ENCODE results near the gene ZNF446.
A peak's percentile ranks its signal among the peaks of the same experiment; 100 is the strongest.
"Not testable (repeated sequence)": the region's sequence is repeated elsewhere in the genome, so short reads cannot be mapped to it uniquely, and the experiment has no call there.

Gene ZNF446

DNA sequence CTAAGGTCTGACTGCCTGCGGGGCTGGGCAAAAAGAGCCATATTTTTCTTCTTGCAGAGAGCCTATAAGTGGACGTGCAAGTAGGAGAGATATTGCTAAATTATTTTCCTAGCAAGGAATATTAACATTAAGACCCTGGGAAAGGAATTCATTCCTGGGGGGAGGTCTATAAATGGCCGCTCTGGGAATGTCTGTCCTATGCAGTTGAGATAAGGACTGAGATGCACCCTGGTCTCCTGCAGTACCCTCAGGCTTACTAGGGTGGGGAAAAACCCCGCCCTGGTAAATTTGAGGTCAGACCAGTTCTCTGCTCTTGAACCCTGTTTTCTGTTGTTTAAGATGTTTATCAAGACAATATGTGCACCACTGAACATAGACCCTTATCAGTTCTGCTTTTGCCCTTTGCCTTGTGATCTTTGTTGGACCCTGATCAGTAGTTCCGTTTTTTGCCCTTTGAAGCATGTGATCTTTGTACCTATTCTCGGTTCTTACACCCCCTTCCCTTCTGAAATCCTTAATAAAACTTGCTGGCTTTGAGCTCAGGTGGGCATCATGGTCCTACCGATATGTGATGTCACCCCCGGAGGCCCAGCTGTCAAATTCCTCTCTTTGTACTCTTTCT, 31.6 kb downstream of the ZNF446 start:
- DNase-seq, result not testable (repeated sequence)

DNA sequence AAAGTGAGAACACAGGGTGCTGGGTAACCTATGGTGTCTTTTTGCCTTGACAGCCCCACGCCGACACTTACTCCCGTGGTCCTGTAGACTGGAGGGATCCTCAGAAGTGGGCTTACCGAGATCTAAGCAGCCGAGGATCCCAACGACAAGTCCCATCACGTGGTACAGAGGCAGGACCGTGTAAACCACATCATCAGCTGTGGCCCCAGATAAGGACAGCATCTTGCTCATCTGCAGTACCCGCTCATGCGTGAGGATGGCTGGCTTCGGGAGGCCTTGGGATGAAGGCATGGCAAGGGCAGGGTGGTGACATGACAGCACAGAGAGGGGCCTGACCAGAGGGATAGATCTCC, 33.6 kb downstream of the ZNF446 start:
- DNase-seq, result no peak

DNA sequence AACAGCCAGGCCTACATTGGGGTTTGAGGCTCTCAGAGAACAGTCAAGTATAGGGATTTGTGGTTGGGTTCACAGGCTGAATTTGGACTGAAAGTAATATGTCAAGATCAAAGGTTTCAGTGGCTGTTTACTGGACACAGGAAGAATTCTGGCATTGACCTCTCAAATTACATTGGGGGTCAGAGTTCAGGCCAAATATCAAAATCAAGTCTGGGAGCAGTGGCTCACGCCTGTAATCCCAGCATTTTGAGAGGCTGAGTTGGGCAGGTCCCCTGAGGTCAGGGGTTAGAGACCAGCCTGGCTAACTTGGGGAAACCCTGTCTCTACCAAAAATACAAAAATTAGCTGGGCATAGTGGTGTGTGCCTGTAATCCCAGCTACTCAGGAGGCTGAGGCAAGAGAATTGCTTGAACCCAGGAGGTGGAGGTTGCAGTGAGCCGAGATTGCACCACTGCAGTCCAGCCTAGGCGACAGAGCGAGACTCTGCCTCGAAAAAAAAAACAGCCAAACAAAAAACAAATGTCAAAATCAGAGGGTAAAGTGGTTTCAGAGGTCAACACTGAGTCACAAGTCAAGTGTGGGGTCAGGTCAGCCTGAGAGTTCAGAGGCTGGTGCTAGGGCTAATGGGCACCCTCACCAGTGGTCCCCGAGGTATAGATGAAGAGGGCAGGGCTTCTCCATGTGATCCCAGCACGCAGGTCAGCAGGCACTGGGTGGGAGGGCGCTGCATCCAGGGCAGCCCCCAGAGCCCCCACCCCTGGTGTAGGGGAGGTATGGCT, 34.1 kb downstream of the ZNF446 start:
- no peak for DNase-seq

DNA sequence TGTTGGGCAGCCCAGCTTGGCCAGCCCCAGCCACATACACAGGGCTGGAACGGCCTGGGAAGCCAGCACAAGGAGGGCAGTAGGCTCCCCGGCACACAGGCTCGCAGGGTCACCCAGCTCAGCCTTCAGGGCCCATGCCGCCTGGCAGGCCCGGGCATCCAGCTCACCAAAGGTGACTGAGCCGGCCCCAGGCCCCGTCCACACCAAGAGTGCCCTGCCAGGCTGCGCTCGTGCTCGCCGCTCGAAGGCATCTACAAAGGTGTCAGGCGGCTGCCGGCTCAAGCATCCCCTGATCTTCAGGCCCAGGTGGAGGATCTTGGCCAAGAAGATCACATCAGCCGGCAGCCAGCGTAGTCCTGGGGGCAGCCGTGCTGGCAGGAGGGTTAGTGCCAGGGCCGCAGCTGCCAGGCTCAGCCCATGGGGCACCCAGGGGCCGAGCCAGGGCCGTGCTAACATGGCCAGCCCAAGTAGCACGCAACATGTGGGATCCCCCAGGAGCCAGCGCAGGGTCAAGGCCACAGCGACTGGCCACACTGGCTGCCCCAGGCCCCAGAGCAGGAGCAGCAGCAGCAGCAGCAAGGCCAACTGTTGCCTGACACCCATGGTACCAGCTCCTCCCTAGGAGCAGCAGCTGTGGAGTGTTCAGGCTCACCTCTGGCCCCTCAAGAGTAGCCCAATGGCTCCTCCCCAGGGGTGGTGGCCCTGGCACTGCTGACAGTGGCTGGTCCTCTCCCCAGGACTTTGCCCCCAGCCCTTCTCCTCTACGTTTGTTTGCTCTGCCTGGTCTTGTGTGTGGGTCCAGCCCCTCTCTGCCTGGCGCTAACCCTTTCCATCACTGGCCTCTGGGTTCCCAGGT, 35.4 kb downstream of the ZNF446 start, which contains the start of gene SLC27A5:
Gene SLC27A5 (minus strand): TSS at position 640 of the 856 bp plus-strand sequence. CDS start 37 bp downstream, at position 603.
- DNase-seq, result no peak

DNA sequence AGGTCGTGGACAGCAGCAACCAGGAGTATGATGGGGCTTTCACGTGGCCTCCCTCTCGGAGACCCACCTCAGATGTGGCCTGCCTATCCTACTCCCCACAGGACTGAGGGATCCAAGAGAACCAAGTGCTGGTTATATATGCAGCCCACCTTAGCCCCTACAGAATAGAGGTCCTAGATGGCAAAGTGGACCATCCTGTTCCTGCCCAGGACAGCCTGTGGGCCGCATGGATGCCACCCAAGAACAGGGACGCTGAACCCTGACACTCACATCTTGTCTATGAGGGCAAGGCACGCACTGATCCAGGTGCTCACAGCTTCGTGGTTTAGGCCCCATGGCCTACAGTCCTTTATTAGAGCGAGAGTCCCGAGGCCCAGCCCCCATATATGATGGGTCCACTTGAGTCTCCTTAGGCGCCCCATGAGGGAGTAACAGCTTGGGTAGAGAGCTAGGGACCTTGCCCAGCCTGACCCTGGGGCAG, 37.1 kb downstream of the ZNF446 start:
- no peak for DNase-seq

DNA sequence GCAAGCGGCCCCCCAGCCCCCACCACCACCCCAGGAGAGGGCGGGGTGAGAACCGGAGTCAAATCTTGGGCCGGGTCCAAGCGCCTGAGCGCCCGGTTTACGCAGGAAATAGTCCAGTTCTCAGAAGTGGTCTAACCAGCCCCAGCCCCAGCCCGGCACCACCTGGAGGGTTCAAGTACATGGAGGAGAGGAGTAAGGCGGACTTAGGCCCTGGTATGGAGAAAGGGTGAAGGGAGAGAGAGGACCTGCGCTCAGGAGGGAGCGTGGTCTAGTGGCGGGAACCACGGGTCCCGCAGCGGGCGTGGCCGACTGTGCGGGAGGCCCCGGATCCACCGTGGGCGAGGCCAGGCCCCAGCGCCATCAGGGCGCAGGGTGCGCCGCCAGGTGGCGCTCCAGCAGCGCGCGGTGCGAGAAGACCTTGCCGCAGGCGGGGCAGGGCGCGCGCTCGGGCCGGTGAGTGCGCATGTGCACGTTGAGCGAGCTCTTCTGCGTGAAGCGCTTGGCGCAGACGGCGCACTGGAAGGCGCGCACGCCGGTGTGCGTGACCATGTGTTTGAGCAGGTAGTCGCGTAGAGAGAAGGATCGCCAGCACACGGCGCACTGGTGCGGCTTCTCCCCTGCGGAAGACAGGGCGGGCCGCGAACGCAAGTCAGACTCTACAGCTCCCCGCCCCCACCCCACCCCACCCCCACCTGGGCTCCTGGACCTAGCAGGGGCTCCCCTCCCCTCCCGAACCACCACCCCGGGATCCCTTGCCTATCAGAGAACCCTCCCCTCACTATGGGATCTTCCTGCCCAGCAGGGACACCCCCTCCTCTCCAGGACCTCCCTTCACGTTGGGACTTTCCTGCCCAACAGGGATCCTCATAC, 37.8 kb downstream of the ZNF446 start:
- peak; percentile 46 for DNase-seq

DNA sequence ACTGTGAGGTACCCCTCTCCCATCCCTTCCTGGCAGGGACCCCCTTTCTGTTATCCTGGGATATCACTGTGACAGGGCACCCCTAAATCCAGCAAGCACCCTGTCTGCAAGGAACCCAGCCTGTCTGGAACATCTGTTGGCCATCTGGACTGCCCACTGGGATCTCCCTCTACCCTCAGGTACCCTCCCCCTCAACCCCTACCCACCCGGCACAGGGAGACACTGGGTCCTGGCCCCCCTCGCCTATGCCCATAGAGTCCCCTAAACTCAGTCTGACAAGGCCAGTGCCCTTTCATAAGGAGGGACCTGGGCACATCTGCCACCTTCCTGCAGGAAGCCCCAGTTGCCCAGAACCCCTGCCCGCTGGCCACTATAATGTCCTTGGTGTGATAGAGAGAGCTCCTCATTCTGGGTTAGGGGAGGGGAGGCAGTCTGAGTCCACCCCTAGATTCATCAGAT, 38.4 kb downstream of the ZNF446 start:
- no peak for DNase-seq

DNA sequence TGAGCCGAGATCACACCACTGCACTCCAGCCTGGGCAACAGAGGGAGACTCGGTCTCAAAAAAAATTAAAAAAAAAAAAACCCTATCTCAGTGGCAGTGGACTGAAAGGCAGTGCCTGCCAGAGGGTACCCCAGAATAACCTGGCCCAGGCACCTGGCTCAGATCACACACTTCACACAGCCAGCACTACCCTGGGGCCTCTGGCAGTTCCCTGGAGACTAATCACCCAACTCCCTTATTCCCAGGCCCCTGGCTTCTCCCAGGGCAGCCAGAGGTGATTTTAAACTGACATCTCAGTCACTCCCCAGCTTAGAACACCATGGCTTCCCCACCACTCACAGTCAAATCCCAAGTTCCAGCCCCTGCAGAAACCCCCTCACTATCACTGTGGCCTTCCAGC, 39.1 kb downstream of the ZNF446 start:
- DNase-seq, result no peak

DNA sequence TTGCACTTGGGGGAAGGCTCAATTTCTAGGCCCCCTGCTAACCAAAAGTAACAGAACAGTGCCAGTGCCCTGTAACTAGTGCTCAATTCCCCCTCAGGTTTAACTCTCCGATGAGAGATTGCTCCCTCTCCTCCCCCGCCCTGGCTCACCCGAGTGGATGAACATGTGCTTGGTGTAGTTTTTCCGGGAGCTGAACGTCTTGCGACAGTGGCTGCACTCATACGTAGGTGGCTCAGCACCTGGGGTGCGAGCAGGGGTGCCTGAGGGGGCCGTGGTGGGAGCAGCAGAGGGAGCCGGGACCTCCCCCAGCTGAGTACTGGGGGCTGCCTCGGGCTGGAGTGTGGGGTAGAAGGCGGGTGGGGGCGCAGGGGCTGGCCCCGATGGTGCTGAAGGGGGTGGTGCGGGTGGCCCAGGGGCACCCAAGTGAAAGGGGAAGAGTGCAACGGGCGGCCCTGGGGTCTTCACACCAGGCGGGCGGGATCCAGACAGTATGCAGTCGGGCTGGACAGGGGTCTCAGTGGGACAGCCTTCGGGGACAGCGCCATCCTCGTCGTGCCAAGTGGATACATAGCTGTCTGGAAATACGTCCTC, 40.2 kb downstream of the ZNF446 start:
- no peak for DNase-seq

DNA sequence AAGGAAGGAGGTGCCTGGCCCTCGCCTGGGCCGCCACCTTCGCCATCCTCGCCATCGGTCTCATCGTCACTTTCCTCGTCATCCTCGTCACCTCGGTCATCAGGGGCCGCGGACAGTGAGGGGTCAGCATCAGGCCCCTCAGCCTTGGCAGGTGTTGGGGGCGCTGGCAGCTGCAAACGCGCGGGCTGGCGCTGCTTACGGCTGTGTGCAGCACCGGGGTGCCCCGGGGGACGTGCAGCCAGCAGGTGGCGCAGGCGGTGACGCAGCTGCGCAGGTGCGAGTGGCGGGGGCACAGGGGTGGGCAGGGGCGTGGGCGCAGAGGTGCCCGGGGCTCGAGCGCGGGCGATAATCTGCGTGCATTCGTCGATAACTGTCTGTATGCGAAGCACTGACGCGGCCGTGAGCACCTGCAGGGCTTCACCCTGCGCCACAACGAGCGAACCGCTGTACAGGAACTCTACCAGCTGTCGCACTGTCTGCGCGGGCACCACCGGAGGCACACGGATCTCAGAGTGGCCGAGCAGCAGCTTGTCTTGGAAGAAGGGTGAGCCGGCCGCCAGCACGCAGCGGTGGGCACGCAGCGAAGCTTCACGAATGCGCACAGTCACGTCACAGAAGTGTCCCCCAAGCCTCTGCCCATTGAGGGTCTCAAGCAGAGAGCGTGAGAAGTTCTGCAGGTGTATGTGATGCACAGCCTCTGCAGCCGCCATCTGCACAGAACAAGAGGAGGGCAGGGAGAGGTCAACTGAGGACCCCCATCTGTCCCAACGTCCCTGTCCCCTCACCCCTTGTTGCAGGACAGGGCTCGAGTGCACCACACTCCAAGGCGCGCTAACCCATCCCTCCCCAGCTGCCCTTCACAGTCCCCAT, 41.0 kb downstream of the ZNF446 start:
- no peak for DNase-seq

DNA sequence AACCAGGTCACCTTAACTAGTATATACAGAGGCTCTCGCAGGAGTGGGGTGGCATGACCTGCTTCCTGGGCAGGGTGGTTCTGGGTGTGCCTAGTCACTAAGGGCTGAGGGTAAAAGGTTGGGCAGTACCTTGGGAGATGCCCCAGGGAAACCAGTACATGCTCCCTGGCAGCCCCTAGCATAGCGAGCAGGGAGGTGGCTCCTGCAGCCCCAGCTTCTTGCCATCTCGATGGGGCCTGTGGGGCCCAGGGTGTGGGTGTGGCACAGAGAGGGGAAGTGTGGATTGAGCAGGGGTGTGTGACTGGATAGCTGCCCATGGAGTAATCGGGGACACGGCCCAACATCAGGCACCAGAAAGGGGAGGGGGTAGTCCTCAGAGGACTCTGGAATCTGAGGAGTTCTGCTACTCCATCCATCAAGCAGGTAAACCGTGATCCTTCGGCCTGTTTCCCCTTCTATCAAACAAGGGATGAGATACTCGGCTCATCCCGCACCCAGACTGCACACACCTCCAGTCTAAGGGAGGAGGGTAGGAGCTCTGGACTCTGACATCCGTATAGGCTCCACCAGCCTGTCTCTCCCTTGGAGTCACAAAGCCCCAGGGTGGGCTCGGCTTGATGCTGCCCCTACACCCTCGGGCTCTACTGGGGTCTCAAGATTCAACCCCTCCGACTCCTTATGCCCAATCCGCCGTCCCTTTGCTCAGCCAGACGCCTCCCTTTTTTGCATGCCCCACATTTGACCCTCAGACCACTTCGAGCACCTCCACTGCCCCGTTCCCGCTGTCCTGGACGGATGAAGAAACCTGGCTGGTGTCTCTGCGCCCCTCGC, 42.3 kb downstream of the ZNF446 start:
- no peak for DNase-seq

DNA sequence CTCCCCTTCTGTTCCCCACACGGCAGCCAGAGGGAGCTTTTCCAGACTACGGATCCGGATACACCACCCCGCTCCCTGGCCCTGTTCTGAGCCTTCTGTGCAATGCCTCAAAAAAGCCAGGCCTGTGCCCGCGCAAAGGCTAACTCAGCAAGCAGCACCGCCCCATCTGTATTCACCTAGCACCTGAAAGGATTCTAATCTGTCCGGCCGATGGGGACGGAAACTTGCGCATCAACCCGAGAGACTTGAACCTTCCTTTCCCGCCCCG, 42.9 kb downstream of the ZNF446 start:
- peak; percentile 44 for DNase-seq

DNA sequence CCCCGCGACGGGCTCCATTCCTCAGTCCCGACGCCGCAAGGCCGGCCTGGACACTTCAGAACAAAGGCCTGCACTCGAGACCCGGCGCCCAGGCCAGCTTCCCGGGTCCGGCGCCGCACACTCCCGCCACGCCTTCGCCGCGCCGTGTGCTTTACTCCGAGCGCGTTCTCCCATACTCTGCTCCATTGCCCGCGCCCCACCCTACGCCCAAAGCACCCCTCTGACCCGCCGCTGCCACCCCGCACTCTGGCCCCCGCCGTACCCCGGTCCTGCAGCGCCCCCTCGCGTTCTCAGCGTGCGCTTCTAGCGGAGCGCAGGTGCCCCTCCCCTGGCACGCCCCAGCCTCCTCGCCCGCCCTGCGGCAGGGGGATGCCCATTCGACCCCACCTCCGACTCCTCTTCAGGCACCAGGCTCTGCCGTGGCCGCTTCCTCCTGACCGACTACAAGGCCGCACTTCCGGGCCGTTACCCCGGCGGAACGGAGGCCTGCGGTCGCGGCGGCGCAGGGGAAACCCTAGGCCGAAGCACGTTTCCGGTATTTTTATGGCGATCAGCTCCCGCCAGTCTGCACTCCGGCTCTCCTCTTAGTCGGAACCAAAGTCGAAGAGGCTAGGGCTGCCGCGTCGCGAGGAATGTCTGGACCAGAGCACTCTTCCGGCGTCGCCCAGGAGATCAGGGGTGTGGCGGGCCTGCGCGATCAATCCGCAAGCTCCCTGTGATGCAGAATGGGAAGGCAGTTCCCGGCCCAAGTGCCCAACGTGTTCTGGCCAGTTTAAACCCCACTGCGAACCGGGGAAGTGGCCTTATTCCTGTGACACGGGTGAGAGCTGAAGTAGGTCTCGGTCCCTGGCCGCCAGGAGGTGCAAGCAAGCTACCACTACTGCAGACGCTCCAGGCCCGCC, 43.5 kb downstream of the ZNF446 start, which contains the start of gene ZBTB45:
Gene ZBTB45 (minus strand): TSS at position 456 of the 902 bp plus-strand sequence. CDS start 2,137 bp downstream, outside the sequence.
- DNase-seq, result peak; percentile 97

DNA sequence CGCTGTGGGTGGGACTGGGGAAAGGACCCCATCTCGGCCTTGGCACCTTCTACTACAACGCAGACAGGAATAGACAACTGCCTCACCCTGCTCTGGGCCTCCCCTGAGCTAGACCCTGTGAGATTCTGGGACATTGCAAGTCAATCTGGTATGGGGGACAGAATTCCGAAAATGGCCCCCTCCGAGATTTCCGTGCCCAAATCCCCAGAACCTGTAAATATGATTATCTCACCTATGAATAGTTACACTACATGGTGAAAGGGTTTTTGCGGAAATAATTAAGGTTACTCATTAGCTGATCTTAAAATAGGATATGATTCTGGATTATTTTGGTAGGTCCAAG, 44.1 kb downstream of the ZNF446 start:
- DNase-seq, result no peak

DNA sequence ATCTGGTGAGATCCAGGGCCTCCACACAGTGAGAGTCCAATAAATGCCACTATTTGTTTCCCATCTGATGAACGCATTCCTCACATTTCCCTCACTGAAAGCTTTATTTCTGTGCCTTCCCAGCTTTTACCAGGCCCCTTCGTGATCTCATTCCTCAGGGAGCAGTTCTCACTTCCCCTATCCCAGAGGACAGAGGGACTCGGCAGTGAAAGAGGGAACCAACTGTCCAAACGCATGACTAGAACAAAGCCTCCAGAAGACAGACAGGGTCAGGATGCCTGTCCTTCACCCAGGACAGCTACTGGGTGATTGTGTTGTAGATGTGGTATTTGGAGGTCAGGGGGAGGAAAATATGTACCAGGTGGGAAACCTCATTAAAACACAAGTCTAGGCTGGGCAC, 45.5 kb downstream of the ZNF446 start:
- DNase-seq, result no peak

DNA sequence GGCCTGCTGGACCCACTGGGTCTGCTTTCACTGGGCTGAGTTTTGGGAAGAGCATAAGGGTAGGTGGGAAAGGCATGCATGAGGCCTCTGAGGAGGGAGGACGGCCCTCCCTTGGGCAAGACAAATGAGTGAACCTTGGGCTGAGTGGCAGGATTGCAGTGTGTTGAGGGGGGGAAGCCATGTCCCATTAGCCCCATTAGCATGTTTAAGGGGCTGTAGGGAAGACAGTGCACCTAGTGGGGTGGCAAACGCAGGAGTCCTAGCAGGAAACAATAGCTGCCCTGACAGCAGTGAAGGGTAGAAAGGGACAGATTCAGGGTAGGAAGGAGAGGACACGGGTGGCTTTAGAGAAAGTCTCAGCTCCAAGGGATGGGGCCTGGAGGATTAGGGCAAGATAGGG, 46.6 kb downstream of the ZNF446 start:
- no peak for DNase-seq

DNA sequence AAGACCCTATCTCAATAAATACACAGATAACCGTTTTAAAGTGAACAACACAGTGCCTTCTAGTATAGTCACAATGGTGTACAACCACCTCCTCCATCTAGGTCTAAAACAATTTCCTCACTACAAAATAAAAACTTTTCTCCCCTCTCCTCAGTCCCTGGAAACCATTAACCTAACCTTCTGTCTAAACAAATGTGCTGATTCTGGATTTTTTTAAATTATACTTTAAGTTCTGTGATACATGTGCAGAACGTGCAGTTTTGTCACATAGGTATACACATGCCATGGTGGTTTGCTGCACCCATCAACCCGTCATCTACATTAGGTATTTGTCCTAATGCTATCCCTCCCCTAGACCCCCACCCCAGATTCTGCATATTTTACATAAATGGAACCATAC, 53.3 kb downstream of the ZNF446 start:
- no peak for DNase-seq
